H1 (cell line): ENCODE measurements around the gene DTX4. TPM values are rescaled to one million over a fixed set of nuclear protein-coding genes. Genes with fewer than 3 reads are reported as not detected.

Experiments used
- CTCF ChIA-PET: fragments of 300-600 bp; sonication (Branson Sonifier 250); formaldehyde crosslinking; loops from one replicate; lab custom pipeline; 2021; ENCODE audit not compliant: partially characterized antibody; lab: Charles Lee
- POLR2A ChIA-PET: fragments of 300-600 bp; sonication (Branson Sonifier 250); formaldehyde crosslinking; loops from one replicate; lab custom pipeline; 2021; ENCODE audit warnings: inconsistent platforms; ENCODE audit not compliant: partially characterized antibody; lab: Charles Lee
- DNase-seq, 2 experiments: peaks; one replicate each; pipeline versions ENCODE4 v3.0.0 to v3.0.0-alpha.2; 2010 to 2022; ENCODE audit warnings: low spot score in 2 of 2, low read depth in 1 of 2, mixed read lengths in 1 of 2
- FAIRE-seq: peaks from 2 replicates; lab custom pipeline; 2011; peaks lifted over from hg19 to GRCh38; lab: Jason Lieb, UNC
- H2AFZ ChIP-seq: 2 replicates; pipeline ENCODE4 v1.8.1; 2012; ENCODE audit warnings: low read length, inconsistent platforms
- H2AK5ac ChIP-seq: 2 replicates; pipeline ENCODE4 v1.6.1; 2013; ENCODE audit warnings: low read depth, low read length
- H2BK120ac ChIP-seq: replicated peaks from 2 replicates; pipeline ENCODE3; 2013; ENCODE audit warnings: low read depth, low read length, inconsistent platforms
- H2BK12ac ChIP-seq: 2 replicates; pipeline ENCODE4 v1.6.1; 2013; ENCODE audit warnings: low read depth, low read length
- H2BK15ac ChIP-seq: 2 replicates; pipeline ENCODE4 v1.6.1; 2013; ENCODE audit warnings: low read length
- H2BK20ac ChIP-seq: 2 replicates; pipeline ENCODE4 v1.6.1; 2013; ENCODE audit warnings: low read length
- H2BK5ac ChIP-seq: 2 replicates; pipeline ENCODE4 v1.6.1; 2013; ENCODE audit warnings: low read depth, low read length
- H3K14ac ChIP-seq: 2 replicates; pipeline ENCODE4 v1.6.1; 2013; ENCODE audit warnings: inconsistent platforms; ENCODE audit not compliant: insufficient read length
- H3K18ac ChIP-seq: 2 replicates; pipeline ENCODE4 v1.6.1; 2013; ENCODE audit warnings: low read length; ENCODE audit errors: extremely low read depth
- H3K23ac ChIP-seq: 2 replicates; pipeline ENCODE4 v1.6.1; 2013; ENCODE audit warnings: inconsistent platforms; ENCODE audit not compliant: insufficient read length
- H3K23me2 ChIP-seq: 2 replicates; pipeline ENCODE4 v1.6.1; 2013; ENCODE audit warnings: low read depth, low read length
- H3K27ac ChIP-seq: 2 replicates; pipeline ENCODE4 v1.6.1; 2011; ENCODE audit warnings: low read depth, low read length, inconsistent platforms
- H3K27me3 ChIP-seq, 4 experiments: replicated peaks in 1 of 4; 1 replicate in 1 of 4; 2 replicates in 3 of 4; pipeline versions ENCODE4 v1.6.1 to v1.8.1; 2011 to 2013; ENCODE audit warnings: low read length in 3 of 4, mild to moderate bottlenecking in 3 of 4, inconsistent platforms in 2 of 4, mixed read lengths in 2 of 4, moderate library complexity in 1 of 4; ENCODE audit not compliant: control insufficient read depth in 3 of 4, insufficient read depth in 3 of 4; ENCODE audit errors: extremely low read depth in 1 of 4
- H3K36me3 ChIP-seq, 4 experiments: 2 replicates each; pipeline versions ENCODE4 v1.6.1 to v1.8.1; 2011 to 2013; ENCODE audit warnings: mild to moderate bottlenecking in 4 of 4, low read length in 3 of 4, moderate library complexity in 2 of 4, control low read depth in 1 of 4, inconsistent platforms in 1 of 4; ENCODE audit not compliant: insufficient read depth in 4 of 4, control insufficient read depth in 2 of 4
- H3K4ac ChIP-seq: replicated peaks from 2 replicates; pipeline ENCODE3; 2013; ENCODE audit warnings: low read length, low read depth, mixed read lengths, inconsistent platforms; ENCODE audit not compliant: insufficient read length
- H3K4me1 ChIP-seq, 4 experiments: replicated peaks in 1 of 4; 1 replicate in 1 of 4; 2 replicates in 3 of 4; pipeline versions ENCODE4 v1.6.1 to v1.8.1; 2011 to 2013; ENCODE audit warnings: low read length in 3 of 4, inconsistent platforms in 2 of 4, mixed read lengths in 1 of 4; ENCODE audit not compliant: insufficient read depth in 4 of 4, control insufficient read depth in 3 of 4
- H3K4me2 ChIP-seq, 2 experiments: 2 replicates each; pipeline versions ENCODE4 v1.6.1 to v1.8.1; 2011 to 2013; ENCODE audit warnings: low read depth in 2 of 2, low read length in 2 of 2, control low read depth in 1 of 2, inconsistent platforms in 1 of 2, mild to moderate bottlenecking in 1 of 2; ENCODE audit not compliant: insufficient read depth in 1 of 2
- H3K4me3 ChIP-seq, 4 experiments: fragments of 200-600, 300-600 bp in 1 of 4; sonication (generic), shearing (Covaris generic), sonication (Bioruptor Twin) in 1 of 4; 2 replicates each; pipeline versions ENCODE4 v1.5.1 to v1.8.1; 2011 to 2016; ENCODE audit warnings: low read length in 4 of 4, low read depth in 3 of 4, control low read depth in 2 of 4, inconsistent platforms in 2 of 4, mild to moderate bottlenecking in 2 of 4, mixed read lengths in 1 of 4, moderate library complexity in 1 of 4; ENCODE audit not compliant: insufficient read depth in 2 of 4; ENCODE audit errors: extremely low read depth in 1 of 4
- H3K56ac ChIP-seq: replicated peaks from 2 replicates; pipeline ENCODE3; 2013; ENCODE audit warnings: low read depth, mild to moderate bottlenecking, mixed read lengths, low read length, inconsistent platforms; ENCODE audit not compliant: insufficient read length
- H3K79me1 ChIP-seq: 2 replicates; pipeline ENCODE4 v1.6.1; 2013; ENCODE audit warnings: low read depth, low read length, control low read depth
- H3K79me2 ChIP-seq, 2 experiments: 2 replicates each; pipeline versions ENCODE4 v1.6.1 to v1.8.1; 2012 to 2013; ENCODE audit warnings: low read length in 2 of 2, mild to moderate bottlenecking in 2 of 2, inconsistent platforms in 1 of 2; ENCODE audit not compliant: insufficient read depth in 2 of 2, control insufficient read depth in 1 of 2
- H3K9ac ChIP-seq, 4 experiments: replicated peaks in 1 of 4; 1 replicate in 1 of 4; 2 replicates in 3 of 4; pipeline versions ENCODE4 v1.6.1 to v1.8.1; 2011 to 2013; ENCODE audit warnings: low read depth in 3 of 4, low read length in 3 of 4, control low read depth in 2 of 4, mild to moderate bottlenecking in 2 of 4, moderate library complexity in 2 of 4, inconsistent platforms in 1 of 4; ENCODE audit errors: extremely low read depth in 1 of 4
- H3K9me3 ChIP-seq, 2 experiments: 2 replicates each; pipeline versions ENCODE4 v1.6.1 to v1.8.1; 2012 to 2013; ENCODE audit warnings: mild to moderate bottlenecking in 2 of 2, moderate library complexity in 2 of 2, control low read depth in 1 of 2, inconsistent platforms in 1 of 2, low read depth in 1 of 2, low read length in 1 of 2, mixed read lengths in 1 of 2; ENCODE audit not compliant: insufficient read depth in 2 of 2
- H4K20me1 ChIP-seq, 2 experiments: replicated peaks in 1 of 2; 2 replicates each; pipeline versions ENCODE3 to v1.8.1; 2011 to 2013; ENCODE audit warnings: inconsistent platforms in 2 of 2, low read length in 2 of 2, mild to moderate bottlenecking in 1 of 2; ENCODE audit not compliant: insufficient read depth in 2 of 2, control insufficient read depth in 1 of 2
- H4K5ac ChIP-seq: 2 replicates; pipeline ENCODE4 v1.6.1; 2013; ENCODE audit warnings: low read length, low read depth, mixed read lengths, inconsistent platforms; ENCODE audit not compliant: insufficient read length
- H4K8ac ChIP-seq: 2 replicates; pipeline ENCODE4 v1.8.0; 2013; ENCODE audit warnings: mild to moderate bottlenecking, moderate library complexity, low read length, inconsistent platforms; ENCODE audit not compliant: insufficient read depth; ENCODE audit errors: extremely low read depth
- H4K91ac ChIP-seq: replicated peaks from 2 replicates; pipeline ENCODE3; 2013; ENCODE audit warnings: low read length, mixed read lengths, inconsistent platforms; ENCODE audit not compliant: insufficient read length
- CBX5 ChIP-seq: fragments of 300-800, 300-1000 bp; sonication (generic); IDR thresholded peaks from 2 replicates; pipeline ENCODE4 v1.7.1; 2016; ENCODE audit warnings: antibody characterized with exemption, low read length, low read depth
- CEBPB ChIP-seq: IDR thresholded peaks from 2 replicates; pipeline ENCODE4 v1.6.1; 2012; ENCODE audit warnings: low read depth, low read length
- CHD2 ChIP-seq: IDR thresholded peaks from 2 replicates; pipeline ENCODE4 v1.6.1; 2012; ENCODE audit warnings: low read length, improper control_type of control experiment
- EGR1 ChIP-seq: IDR thresholded peaks from 2 replicates; pipeline ENCODE4 v1.6.1; 2011; ENCODE audit warnings: low read depth, low read length, borderline replicate concordance
- GABPA ChIP-seq: IDR thresholded peaks from 2 replicates; pipeline ENCODE4 v1.6.1; 2011; ENCODE audit warnings: mild to moderate bottlenecking, low read length, moderate library complexity, borderline replicate concordance; ENCODE audit not compliant: insufficient read depth
- KDM5A ChIP-seq: fragments of 200-600 bp; IDR thresholded peaks from 2 replicates; pipeline ENCODE4 v1.7.1; 2012; ENCODE audit warnings: mild to moderate bottlenecking, low read length, inconsistent platforms, mixed read lengths
- NANOG ChIP-seq: IDR thresholded peaks from 2 replicates; pipeline ENCODE4 v1.6.1; 2011; ENCODE audit warnings: low read length, low read depth, mild to moderate bottlenecking, inconsistent platforms; ENCODE audit not compliant: insufficient read depth, poor library complexity, severe bottlenecking
- PHF8 ChIP-seq: fragments of 200-600 bp; sonication (generic); conservative IDR thresholded peaks from 2 replicates; pipeline ENCODE4 v1.7.1; 2012; ENCODE audit warnings: low read depth, mild to moderate bottlenecking, inconsistent platforms, low read length, moderate library complexity
- RXRA ChIP-seq: IDR thresholded peaks from 2 replicates; pipeline ENCODE4 v1.6.1; 2011; ENCODE audit warnings: low read depth, mild to moderate bottlenecking, low read length, moderate library complexity; ENCODE audit not compliant: insufficient read depth
- SP1 ChIP-seq: IDR thresholded peaks from 2 replicates; pipeline ENCODE4 v1.6.1; 2011; ENCODE audit warnings: low read depth, low read length
- SP4 ChIP-seq: IDR thresholded peaks from 2 replicates; pipeline ENCODE4 v1.6.1; 2012; ENCODE audit warnings: low read length, inconsistent platforms
- WGBS, 2 experiments: shearing (Covaris generic) in 1 of 2; methylation state at CpG; one replicate each; pipeline versions ENCODE4 v1.1.6 to v1.1.7; 2013 to 2015; ENCODE audit warnings: low lambda C conversion rate in 2 of 2, mixed read lengths in 2 of 2, inconsistent platforms in 1 of 2, low coverage in 1 of 2, missing lambda C conversion rate in 1 of 2; ENCODE audit not compliant: insufficient replicate concordance in 2 of 2, insufficient coverage in 1 of 2, insufficient read length in 1 of 2; ENCODE audit errors: extremely low coverage in 1 of 2, missing lambda C conversion rate in 1 of 2; 5-methylcytosine and 5-hydroxymethylcytosine counted together
- polyA plus RNA-seq, 7 experiments: library from polyadenylated mRNA; depleted of rRNA in 3 of 7; stranded (reverse) in 5 of 7; unstranded in 2 of 7; fragments of >200 nt in 5 of 7; fragments of 200-250 nt in 2 of 7; gene quantifications; 1 replicate in 5 of 7; 2 replicates in 1 of 7; 4 replicates in 1 of 7; pipeline versions ENCODE4 v1.2.1 to v1.2.3, GENCODE V29; 2011 to 2013; ENCODE audit warnings: missing spikeins in 2 of 7, mixed read lengths in 2 of 7
- total RNA-seq: library from RNA; stranded (reverse); fragmentation: NEBNext Ultra II Directional; extraction: Animal tissue kit (Norgen Biotek cat#: 25700); gene quantifications from 2 replicates; pipeline ENCODE4 v1.2.1, GENCODE V29; 2021
- TF ChIP-seq, protein P1 (sequence below): IDR thresholded peaks from 2 replicates; pipeline ENCODE4 v1.6.1; 2011; ENCODE audit warnings: low read length, improper control_type of control experiment

Gene DTX4
- total and polyA plus RNA-seq, 2 of the 8 experiments (the other 6 are each of a cell fraction or from before 2014, with no cell fraction given): 5.1 to 18.8 TPM

DNA sequence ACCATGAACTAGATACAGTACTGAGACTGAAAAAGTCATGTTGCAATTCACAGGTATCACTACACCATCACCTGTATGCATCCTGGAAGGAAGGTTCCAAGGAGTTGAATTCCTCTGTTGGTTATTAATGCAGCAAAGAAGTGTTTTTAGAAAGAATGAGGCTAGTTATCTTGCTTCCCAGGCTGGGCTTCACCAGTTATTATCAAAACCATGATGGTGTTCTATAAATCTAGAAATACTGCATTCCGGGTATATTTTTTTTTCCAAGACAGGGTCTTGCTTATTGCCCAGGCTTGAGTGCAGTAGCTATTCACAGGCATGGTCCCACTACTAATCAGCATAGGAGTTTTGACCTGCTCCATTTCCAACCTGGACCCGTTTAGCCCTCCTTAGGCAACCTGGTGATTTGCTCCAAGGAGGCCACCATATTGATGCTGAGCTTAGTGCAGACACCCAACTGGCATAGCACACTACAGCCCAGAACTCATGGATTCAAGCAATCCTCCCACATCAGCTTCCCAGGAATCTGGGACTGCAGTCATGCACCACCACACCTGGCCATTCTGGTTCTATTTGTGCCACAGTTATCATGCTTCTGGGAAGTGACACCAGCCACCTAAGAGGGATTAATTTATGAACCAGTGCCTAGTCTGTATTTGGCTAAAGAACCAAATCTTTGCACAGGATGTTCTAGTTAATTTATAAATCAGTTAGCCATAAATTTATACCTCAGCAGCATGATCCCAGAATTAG, 42.4 kb downstream of the DTX4 start:
- no peaks in the 10 kb centered on the region for H3K36me3 ChIP-seq
- H2AK5ac ChIP-seq: no peak overlapping the region
- H4K20me1 ChIP-seq: no peaks in the 10 kb centered on the region
- no peak overlapping the region for H4K5ac ChIP-seq
- CTCF ChIA-PET: interaction anchor here (1.3 to 3.1 kb wide), 4 partner anchors 12 to 215 kb away, joined by 4 to 10 read pairs (median 5); no protein-coding TSS in a partner anchor
- no peak overlapping the region for H4K91ac ChIP-seq
- H2AFZ ChIP-seq: no peak overlapping the region
- WGBS, 2 experiments: 93% methylated on average over 2 of the region's 2 CpGs; no CpG with 5 or more reads in 1 of the 2 experiments
- no peaks in the 10 kb centered on the region for H3K27me3 ChIP-seq
- H3K4me3 ChIP-seq: no peak overlapping the region
- H4K8ac ChIP-seq: no peak overlapping the region
- H2BK120ac ChIP-seq: no peak overlapping the region
- FAIRE-seq: no peak
- no peak overlapping the region for H3K56ac ChIP-seq
- H3K79me2 ChIP-seq: no peaks in the 10 kb centered on the region
- H3K4me2 ChIP-seq: no peak overlapping the region
- no peaks in the 10 kb centered on the region for H3K9me3 ChIP-seq
- H3K9ac ChIP-seq: no peak overlapping the region
- H2BK15ac ChIP-seq: no peak overlapping the region
- H2BK20ac ChIP-seq: no peak overlapping the region
- no peak overlapping the region for H3K27ac ChIP-seq
- DNase-seq: no peak
- H3K4ac ChIP-seq: no peak overlapping the region
- no peak overlapping the region for H2BK5ac ChIP-seq
- POLR2A ChIA-PET: no interaction called here
- no peaks in the 10 kb centered on the region for H3K4me1 ChIP-seq
- H2BK12ac ChIP-seq: no peak overlapping the region
- H3K23me2 ChIP-seq: no peaks in the 10 kb centered on the region; the same call in 1 of the 2 replicates
- no peak overlapping the region for H3K23ac ChIP-seq
- H3K18ac ChIP-seq: no peak overlapping the region
- H3K79me1 ChIP-seq: no peaks in the 10 kb centered on the region
- no peak overlapping the region for H3K14ac ChIP-seq
- TF ChIP-seq, protein P1, sequence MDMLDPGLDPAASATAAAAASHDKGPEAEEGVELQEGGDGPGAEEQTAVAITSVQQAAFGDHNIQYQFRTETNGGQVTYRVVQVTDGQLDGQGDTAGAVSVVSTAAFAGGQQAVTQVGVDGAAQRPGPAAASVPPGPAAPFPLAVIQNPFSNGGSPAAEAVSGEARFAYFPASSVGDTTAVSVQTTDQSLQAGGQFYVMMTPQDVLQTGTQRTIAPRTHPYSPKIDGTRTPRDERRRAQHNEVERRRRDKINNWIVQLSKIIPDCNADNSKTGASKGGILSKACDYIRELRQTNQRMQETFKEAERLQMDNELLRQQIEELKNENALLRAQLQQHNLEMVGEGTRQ: no peak
- no peak for TF ChIP-seq PHF8
- TF ChIP-seq SP1: no peak
- TF ChIP-seq CHD2: no peak
- TF ChIP-seq CBX5: no peak
- no peak for TF ChIP-seq SP4
- no peak for TF ChIP-seq CEBPB
- TF ChIP-seq NANOG: no peak
- no peak for TF ChIP-seq KDM5A
- no peak for TF ChIP-seq EGR1
- no peak for TF ChIP-seq GABPA
- TF ChIP-seq RXRA: no peak
